DOHH2 (cell line): Measurements from ENCODE around the gene ALOX5.
"Not testable (repeated sequence)": the region's sequence is repeated elsewhere in the genome, so short reads cannot be mapped to it uniquely, and the experiment has no call there.

Experiments used
- H3F3A ChIP-seq: fragments of 200-600 bp; sonication (generic), shearing (Covaris generic); 2 replicates; pipeline ENCODE4 v1.6.0; 2016; ENCODE audit warnings: antibody characterized with exemption, mild to moderate bottlenecking; ENCODE audit not compliant: control insufficient read depth, insufficient read depth
- H3K27ac ChIP-seq: fragments of 200-600 bp; sonication (generic); 2 replicates; pipeline ENCODE4 v1.5.1; 2014; ENCODE audit warnings: low read depth, mild to moderate bottlenecking, low read length, moderate library complexity
- H3K27me3 ChIP-seq: fragments of 200-600 bp; sonication (generic); 2 replicates; pipeline ENCODE4 v1.6.1; 2014; ENCODE audit warnings: mild to moderate bottlenecking, low read length, mixed read lengths; ENCODE audit not compliant: control insufficient read depth
- H3K36me3 ChIP-seq: fragments of 200-600 bp; sonication (generic); 2 replicates; pipeline ENCODE4 v1.6.1; 2014; ENCODE audit warnings: mild to moderate bottlenecking, low read length, moderate library complexity, mixed read lengths; ENCODE audit not compliant: control insufficient read depth
- H3K4me1 ChIP-seq: fragments of 200-600 bp; sonication (generic); 2 replicates; pipeline ENCODE4 v1.6.1; 2014; ENCODE audit warnings: mild to moderate bottlenecking, low read length, mixed read lengths; ENCODE audit not compliant: control insufficient read depth
- H3K4me2 ChIP-seq: fragments of 200-600 bp; sonication (generic); 2 replicates; pipeline ENCODE4 v1.6.0; 2014; ENCODE audit warnings: mild to moderate bottlenecking, low read length, moderate library complexity
- H3K4me3 ChIP-seq: fragments of 200-600 bp; sonication (generic); 2 replicates; pipeline ENCODE4 v1.5.1; 2014; ENCODE audit warnings: mild to moderate bottlenecking, low read length, mixed read lengths
- H3K79me2 ChIP-seq: fragments of 200-600 bp; sonication (generic); 2 replicates; pipeline ENCODE4 v1.6.1; 2014; ENCODE audit warnings: mild to moderate bottlenecking, low read length, mixed read lengths; ENCODE audit not compliant: control insufficient read depth
- H3K9me2 ChIP-seq: fragments of 200-600 bp; sonication (generic); replicated peaks from 2 replicates; pipeline ENCODE4 v1.6.1; 2014; ENCODE audit warnings: mild to moderate bottlenecking, low read length, mixed read lengths; ENCODE audit not compliant: control insufficient read depth
- H3K9me3 ChIP-seq: fragments of 200-600 bp; sonication (generic); 2 replicates; pipeline ENCODE4 v1.6.1; 2014; ENCODE audit warnings: antibody characterized with exemption, low read length, mixed read lengths; ENCODE audit not compliant: control insufficient read depth, insufficient read depth
- H4K20me1 ChIP-seq: fragments of 200-600 bp; sonication (generic); 2 replicates; pipeline ENCODE4 v1.6.0; 2014; ENCODE audit warnings: low read depth, mild to moderate bottlenecking, antibody characterized with exemption, low read length, moderate library complexity; ENCODE audit not compliant: control insufficient read depth, insufficient read depth
- EZH2phosphoT487 ChIP-seq: fragments of 200-600 bp; sonication (generic); IDR thresholded peaks from 2 replicates; pipeline ENCODE4 v1.6.1; 2017; ENCODE audit warnings: borderline replicate concordance, mild to moderate bottlenecking, antibody characterized with exemption, low read length, moderate library complexity, mixed read lengths
- TF ChIP-seq, protein P1 (sequence below): fragments of 200-600 bp; sonication (generic); IDR thresholded peaks from one replicate; pipeline ENCODE4 v1.5.1; 2014; ENCODE audit warnings: antibody characterized with exemption, mild to moderate bottlenecking, low read depth, low read length; ENCODE audit not compliant: poor library complexity, severe bottlenecking

Gene ALOX5

DNA sequence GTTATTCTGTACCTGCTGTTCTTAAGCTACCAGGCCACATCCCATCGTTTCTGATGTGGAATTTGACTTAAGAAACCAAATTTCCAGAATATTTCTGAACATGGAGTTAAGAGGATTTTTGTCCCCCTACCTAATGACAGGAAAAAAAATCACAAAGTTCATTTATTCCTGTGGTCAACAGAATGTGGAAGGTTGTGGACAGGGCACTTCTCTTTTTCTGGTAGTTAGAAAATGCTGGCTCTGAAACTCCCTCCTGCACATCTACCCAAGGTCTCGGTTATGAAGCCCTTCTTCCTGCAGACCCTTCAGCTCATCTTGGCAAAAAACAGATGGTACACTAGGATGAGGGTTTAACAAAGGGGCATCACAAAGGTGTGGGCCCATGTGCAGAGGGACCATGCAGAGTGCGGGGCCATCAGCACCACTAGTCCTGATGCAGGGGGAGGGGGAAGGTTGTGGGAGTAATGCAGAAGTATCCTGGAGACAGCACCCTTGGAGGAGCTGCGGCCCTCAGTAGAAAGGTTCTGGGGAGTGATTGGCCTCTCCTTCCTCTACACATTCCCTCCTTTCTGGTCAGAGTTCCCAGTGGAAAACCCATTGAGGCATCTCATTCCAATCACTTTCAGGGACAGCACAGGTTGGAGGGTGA lies 9.8 kb downstream of the ALOX5 start:
- H3F3A ChIP-seq = no peaks in the 10 kb centered on the region
- no peak overlapping the region for H3K4me3 ChIP-seq
- no peak for TF ChIP-seq EZH2phosphoT487
- TF ChIP-seq, protein P1, sequence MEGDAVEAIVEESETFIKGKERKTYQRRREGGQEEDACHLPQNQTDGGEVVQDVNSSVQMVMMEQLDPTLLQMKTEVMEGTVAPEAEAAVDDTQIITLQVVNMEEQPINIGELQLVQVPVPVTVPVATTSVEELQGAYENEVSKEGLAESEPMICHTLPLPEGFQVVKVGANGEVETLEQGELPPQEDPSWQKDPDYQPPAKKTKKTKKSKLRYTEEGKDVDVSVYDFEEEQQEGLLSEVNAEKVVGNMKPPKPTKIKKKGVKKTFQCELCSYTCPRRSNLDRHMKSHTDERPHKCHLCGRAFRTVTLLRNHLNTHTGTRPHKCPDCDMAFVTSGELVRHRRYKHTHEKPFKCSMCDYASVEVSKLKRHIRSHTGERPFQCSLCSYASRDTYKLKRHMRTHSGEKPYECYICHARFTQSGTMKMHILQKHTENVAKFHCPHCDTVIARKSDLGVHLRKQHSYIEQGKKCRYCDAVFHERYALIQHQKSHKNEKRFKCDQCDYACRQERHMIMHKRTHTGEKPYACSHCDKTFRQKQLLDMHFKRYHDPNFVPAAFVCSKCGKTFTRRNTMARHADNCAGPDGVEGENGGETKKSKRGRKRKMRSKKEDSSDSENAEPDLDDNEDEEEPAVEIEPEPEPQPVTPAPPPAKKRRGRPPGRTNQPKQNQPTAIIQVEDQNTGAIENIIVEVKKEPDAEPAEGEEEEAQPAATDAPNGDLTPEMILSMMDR = no peak
- H3K36me3 ChIP-seq = peaks cover 97% of the 10 kb centered on the region
- no peaks in the 10 kb centered on the region for H3K9me2 ChIP-seq
- no peak overlapping the region for H3K4me2 ChIP-seq
- no peaks in the 10 kb centered on the region for H3K27me3 ChIP-seq
- peaks cover 93% of the 10 kb centered on the region for H3K79me2 ChIP-seq
- H4K20me1 ChIP-seq = peaks cover 20% of the 10 kb centered on the region
- H3K9me3 ChIP-seq = peaks cover 16% of the 10 kb centered on the region; the same call in 1 of the 2 replicates
- no peak overlapping the region for H3K27ac ChIP-seq
- peaks cover 1% of the 10 kb centered on the region; the same call in 1 of the 2 replicates for H3K4me1 ChIP-seq

DNA sequence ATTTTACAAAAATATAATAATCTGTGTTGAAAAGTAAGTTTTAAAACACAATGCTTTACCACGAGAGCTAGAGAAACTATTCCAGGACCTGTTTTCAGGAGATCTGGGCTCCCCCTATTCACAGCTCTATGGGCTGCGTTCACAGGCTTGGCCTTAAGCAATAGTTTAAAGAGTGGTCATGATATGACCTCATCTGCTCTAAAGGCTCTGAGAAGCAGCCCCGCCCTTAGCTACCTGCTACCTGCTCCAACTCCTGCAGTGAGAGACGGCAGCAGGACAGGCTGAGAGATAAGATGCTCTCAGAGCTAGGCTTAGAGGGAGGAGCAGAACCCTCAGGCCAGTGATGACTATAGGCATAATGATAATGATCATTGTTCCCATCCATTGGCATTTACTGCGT lies 12.6 kb downstream of the ALOX5 start:
- H3F3A ChIP-seq = no peaks in the 10 kb centered on the region
- no peaks in the 10 kb centered on the region for H3K4me1 ChIP-seq
- TF ChIP-seq EZH2phosphoT487 = no peak
- TF ChIP-seq, protein P1 = no peak
- no peaks in the 10 kb centered on the region for H3K9me2 ChIP-seq
- H3K9me3 ChIP-seq = peaks cover 12% of the 10 kb centered on the region; the same call in 1 of the 2 replicates
- no peak overlapping the region for H3K4me3 ChIP-seq
- no peaks in the 10 kb centered on the region for H3K27me3 ChIP-seq
- 0 out of 2 replicates have a peak, but pooled peaks cover 2% of the 10 kb centered on the region for H4K20me1 ChIP-seq
- H3K79me2 ChIP-seq = peaks cover 71% of the 10 kb centered on the region
- H3K4me2 ChIP-seq = no peak overlapping the region
- H3K27ac ChIP-seq = no peak overlapping the region
- peaks cover 81% of the 10 kb centered on the region for H3K36me3 ChIP-seq

DNA sequence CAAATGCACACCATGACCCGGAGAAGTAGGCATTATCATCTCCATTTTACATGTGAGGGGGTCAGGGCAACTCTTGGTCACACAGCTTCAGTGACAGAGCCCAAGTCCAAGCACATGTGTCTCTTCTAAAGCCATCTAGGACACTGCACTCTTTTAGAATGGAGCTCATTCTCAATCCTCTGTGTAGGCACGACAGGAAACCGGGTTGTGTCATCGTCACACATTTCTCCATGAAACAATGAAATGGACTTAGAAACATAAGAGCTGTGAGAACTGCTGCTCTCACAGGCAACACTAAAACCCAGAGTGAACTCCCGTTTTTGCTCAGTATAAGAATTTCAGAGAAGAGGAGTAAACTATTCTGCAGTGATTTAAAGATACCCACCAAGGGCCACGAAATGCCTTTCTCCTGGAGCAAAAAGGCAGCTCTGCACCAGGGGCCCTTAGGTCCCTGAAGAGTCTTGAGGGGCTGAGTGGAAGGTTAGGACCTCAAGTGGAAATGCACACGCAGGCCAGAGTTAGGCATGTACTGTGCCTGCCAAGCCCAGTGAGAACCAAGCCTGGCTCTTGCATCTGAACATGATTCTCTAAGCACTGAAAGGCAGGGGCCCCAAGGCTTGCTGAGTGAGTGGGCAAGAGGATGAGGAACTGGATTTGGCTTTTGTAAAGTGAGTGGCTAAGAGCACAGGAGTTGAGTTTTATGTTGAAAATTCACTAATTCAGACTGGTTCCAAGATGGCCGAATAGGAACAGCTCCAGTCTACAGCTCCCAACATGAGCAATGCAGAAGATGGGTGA lies 13.3 kb downstream of the ALOX5 start:
- Histone ChIP-seq H3K4me2 (no peak overlapping the region), H3K4me1 (no peaks in the 10 kb centered on the region), H3K4me3 (no peak overlapping the region), H3K79me2 (peaks cover 65% of the 10 kb centered on the region), H3K9me3 (peaks cover 12% of the 10 kb centered on the region; the same call in 1 of the 2 replicates), H3K27ac (no peak overlapping the region), H3K9me2 (no peaks in the 10 kb centered on the region), H3K36me3 (peaks cover 75% of the 10 kb centered on the region), H3F3A (no peaks in the 10 kb centered on the region), H3K27me3 (no peaks in the 10 kb centered on the region), H4K20me1 (no peaks in the 10 kb centered on the region)
- TF ChIP-seq, protein P1 = no peak
- no peak for TF ChIP-seq EZH2phosphoT487

DNA sequence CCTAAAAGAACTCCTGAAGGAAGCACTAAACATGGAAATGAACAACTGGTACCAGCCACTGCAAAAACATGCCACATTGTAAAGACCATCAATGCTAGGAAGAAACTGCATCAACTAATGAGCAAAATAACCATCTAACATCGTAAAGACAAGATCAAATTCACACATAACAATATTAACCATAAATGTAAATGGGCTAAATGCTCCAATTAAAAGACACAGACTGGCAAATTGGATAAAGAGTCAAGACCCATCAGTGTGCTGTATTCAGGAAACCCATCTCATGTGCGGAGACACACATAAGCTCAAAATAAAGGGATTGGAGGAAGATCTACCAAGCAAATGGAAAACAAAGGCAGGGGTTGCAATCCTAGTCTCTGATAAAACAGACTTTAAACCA lies 15.7 kb downstream of the ALOX5 start:
- H3K4me1 ChIP-seq, H3K27me3 ChIP-seq, H3K9me2 ChIP-seq, H3F3A ChIP-seq, H3K4me2 ChIP-seq, H3K27ac ChIP-seq, H4K20me1 ChIP-seq, H3K4me3 ChIP-seq: not testable (repeated sequence)
- peaks cover 44% of the 10 kb centered on the region for H3K79me2 ChIP-seq
- H3K36me3 ChIP-seq = peaks cover 62% of the 10 kb centered on the region
- peaks cover 12% of the 10 kb centered on the region; the same call in 1 of the 2 replicates for H3K9me3 ChIP-seq

DNA sequence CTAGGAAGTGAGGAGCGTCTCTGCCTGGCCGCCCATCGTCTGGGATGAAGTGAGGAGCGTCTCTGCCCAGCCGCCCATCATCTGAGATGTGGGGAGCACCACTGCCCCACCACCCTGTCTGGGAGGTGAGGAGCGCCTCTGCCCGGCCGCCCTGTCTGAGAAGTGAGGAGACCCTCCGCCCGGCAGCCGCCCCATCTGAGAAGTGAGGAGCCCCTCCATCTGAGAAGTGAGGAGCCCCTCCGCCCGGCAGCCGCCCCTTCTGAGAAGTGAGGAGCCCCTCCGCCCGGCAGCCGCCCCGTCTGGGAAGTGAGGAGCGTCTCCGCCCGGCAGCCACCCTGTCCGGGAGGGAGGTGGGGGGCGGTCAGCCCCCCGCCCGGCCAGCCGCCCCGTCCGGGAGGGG lies 17.6 kb downstream of the ALOX5 start:
- not testable (repeated sequence) for H3K4me2 ChIP-seq, H3K4me1 ChIP-seq
- H3K36me3 ChIP-seq = peaks cover 63% of the 10 kb centered on the region

More for the DNA sequence above, 17.6 kb downstream of the ALOX5 start:
- not testable (repeated sequence) for H3F3A ChIP-seq, H3K4me3 ChIP-seq, H4K20me1 ChIP-seq, H3K9me2 ChIP-seq, H3K27ac ChIP-seq, H3K27me3 ChIP-seq
- Histone ChIP-seq H3K79me2 (peaks cover 42% of the 10 kb centered on the region), H3K9me3 (peaks cover 12% of the 10 kb centered on the region; the same call in 1 of the 2 replicates)
